Astrocyte of the spinal cord (primary cell): ENCODE results near the gene DELE1.

Experiments
- DNase-seq: peaks from one replicate; pipeline ENCODE4 v3.0.0; 2011; ENCODE audit warnings: low read depth, low spot score
- H3K4me3 ChIP-seq: 2 replicates; pipeline ENCODE4 v1.5.1; 2011; ENCODE audit warnings: low read depth, mild to moderate bottlenecking, low read length, moderate library complexity
- CTCF ChIP-seq: IDR thresholded peaks from 2 replicates; pipeline ENCODE4 v1.5.1; 2012; ENCODE audit warnings: low read depth, mild to moderate bottlenecking, low read length, inconsistent platforms
- in situ Hi-C: cut with HindIII; loops from 2 replicates; pipeline ENCODE4 v1.10.0; 2017; ENCODE audit warnings: low sequenced_read_pairs

DELE1 gene

GRCh38 chr5:141944076-141944475 lies 20.4 kb downstream of the DELE1 start:
- DNase-seq: no peak
- in situ Hi-C loops: no loop called here
- no peak for TF ChIP-seq CTCF
- no peak overlapping the region for H3K4me3 ChIP-seq

GRCh38 chr5:141945511-141946051 lies 21.9 kb downstream of the DELE1 start:
- no peak for DNase-seq
- TF ChIP-seq CTCF: no peak
- in situ Hi-C loops: no loop called here
- H3K4me3 ChIP-seq: no peak overlapping the region

- in situ Hi-C loops: no loop called here
- no peak overlapping the region for H3K4me3 ChIP-seq
- TF ChIP-seq CTCF: no peak
- no peak for DNase-seq
Observed at GRCh38 chr5:141947316-141947715, 23.6 kb downstream of the DELE1 start.

GRCh38 chr5:141948812-141949211 lies 25.1 kb downstream of the DELE1 start:
- in situ Hi-C loops: no loop called here
- H3K4me3 ChIP-seq: no peak overlapping the region
- no peak for TF ChIP-seq CTCF
- no peak for DNase-seq

GRCh38 chr5:141949511-141949910 lies 25.8 kb downstream of the DELE1 start:
- no peak for DNase-seq
- in situ Hi-C loops: no loop called here
- TF ChIP-seq CTCF: no peak
- no peak overlapping the region for H3K4me3 ChIP-seq

- in situ Hi-C loops: no loop called here
- no peak for TF ChIP-seq CTCF
- H3K4me3 ChIP-seq: no peak overlapping the region
- no peak for DNase-seq
Observed at GRCh38 chr5:141950207-141951005, 26.7 kb downstream of the DELE1 start.
